GM12874 (cell line): ENCODE measurements around the gene ALKBH3.

Source experiments
- CTCF ChIP-seq: IDR thresholded peaks from 2 replicates; pipeline ENCODE4 v1.5.1; 2011; ENCODE audit warnings: low read depth, mild to moderate bottlenecking, control low read depth, low read length, moderate library complexity; ENCODE audit not compliant: insufficient read depth

Gene ALKBH3

GRCh38 chr11:43934601-43935423, 54.2 kb downstream of the ALKBH3 start:
- TF ChIP-seq CTCF, result no peak

- no peak for TF ChIP-seq CTCF
Measured at GRCh38 chr11:43935424-43935979, 54.9 kb downstream of the ALKBH3 start.

- no peak for TF ChIP-seq CTCF
Measured at GRCh38 chr11:43936076-43936475, 55.4 kb downstream of the ALKBH3 start.

- TF ChIP-seq CTCF, result no peak
Measured at GRCh38 chr11:43937434-43938411, 57.1 kb downstream of the ALKBH3 start.

DNA sequence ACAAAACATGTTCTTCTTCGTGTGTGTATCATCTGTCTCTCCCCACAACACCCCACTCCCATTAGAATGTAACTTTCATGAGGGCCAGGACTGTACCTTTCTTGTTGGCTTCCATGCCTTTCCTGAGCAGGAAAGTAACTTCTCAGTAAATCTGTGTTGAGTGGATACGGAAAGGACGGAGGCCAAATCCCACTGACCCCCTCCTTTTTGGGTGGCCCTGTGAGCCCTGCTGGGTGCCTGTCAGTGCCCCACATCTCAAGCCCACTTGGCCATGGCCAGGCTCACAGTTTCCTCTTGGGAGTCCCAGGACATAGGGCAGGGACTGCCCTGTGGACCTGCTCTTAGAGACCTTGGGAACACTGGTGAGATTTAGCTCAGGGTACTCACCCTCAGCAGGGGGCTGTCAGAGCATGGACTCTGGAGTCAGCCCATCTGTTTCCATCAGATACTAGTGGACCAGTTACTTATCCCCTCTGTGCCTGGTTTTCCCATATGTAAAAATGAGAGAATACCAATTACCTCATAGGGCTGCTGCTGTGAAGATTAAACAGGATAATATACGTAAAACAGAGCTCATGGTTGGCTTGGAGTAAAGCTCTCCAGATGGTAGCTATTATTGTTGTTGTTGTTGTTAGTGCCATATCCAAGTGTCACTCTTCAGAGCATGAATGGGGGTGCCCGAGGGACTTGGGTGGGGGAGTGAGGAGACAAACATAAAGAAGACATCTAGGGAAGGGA, 60.8 kb downstream of the ALKBH3 start:
- TF ChIP-seq CTCF, result no peak

DNA sequence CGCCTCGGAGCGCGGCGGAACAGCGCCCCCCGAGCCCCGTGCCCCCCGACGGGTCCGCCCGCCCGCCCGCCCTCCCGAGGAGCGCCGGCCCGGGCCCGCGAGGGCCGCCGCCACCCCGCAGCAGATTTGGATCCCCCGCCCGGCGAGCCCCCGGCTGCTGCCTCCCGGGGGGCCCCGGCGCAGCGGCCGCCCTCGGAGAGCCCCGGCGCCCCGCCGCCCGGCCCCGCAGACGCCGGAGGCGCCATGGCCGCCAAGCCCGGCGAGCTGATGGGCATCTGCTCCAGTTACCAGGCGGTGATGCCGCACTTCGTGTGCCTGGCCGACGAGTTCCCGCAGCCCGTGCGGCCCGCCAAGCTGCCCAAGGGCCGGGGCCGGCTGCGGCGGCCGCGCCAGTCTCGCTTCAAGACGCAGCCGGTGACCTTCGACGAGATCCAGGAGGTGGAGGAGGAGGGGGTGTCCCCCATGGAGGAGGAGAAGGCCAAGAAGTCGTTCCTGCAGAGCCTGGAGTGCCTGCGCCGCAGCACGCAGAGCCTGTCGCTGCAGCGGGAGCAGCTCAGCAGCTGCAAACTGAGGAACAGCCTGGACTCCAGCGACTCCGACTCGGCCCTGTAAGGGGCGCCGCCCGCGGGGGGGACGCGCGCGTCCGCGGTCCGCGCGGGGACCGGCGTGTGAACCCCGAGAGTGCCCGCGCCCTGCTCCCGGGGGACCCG, 62.2 kb downstream of the ALKBH3 start:
- no peak for TF ChIP-seq CTCF
